ENCODE data around the gene ERMP1. TPM values are rescaled to one million over a fixed set of nuclear protein-coding genes. Genes with fewer than 3 reads are reported as not detected.
A peak's percentile ranks its signal among the peaks of the same experiment; 100 is the strongest.

ERMP1 gene
- total RNA-seq, 2 experiments from 2014 or later, result 35.1 to 39.1 TPM

- Mint-ChIP-seq H3K9me3 (no peaks in the 10 kb centered on the region), H3K27ac (no peak overlapping the region), H3K4me3 (no peak overlapping the region), H3K36me3 (ENCODE audit: low read depth) (peaks cover 71% of the 10 kb centered on the region), H3K27me3 (no peaks in the 10 kb centered on the region), H3K4me1 (peaks cover 16% of the 10 kb centered on the region)
- CTCF ChIA-PET, result no interaction called here
- no peak for DNase-seq
- POLR2A ChIA-PET, result interaction anchor here (1.0 kb wide), 1 partner anchor 103 kb away, joined by 3 read pairs; no protein-coding TSS in a partner anchor
Observed at GRCh38 chr9:5760338-5760737, 72.6 kb downstream of the ERMP1 start.

GRCh38 chr9:5756633-5757032, 76.3 kb downstream of the ERMP1 start:
- no peak overlapping the region for H3K4me3 Mint-ChIP-seq
- H3K27me3 Mint-ChIP-seq, result no peaks in the 10 kb centered on the region
- DNase-seq, result no peak
- CTCF ChIA-PET, result interaction anchor here (2.2 kb wide), 1 partner anchor 76 kb away, joined by 6 read pairs; the partner anchor contains the start of gene ERMP1
- no peak overlapping the region for H3K27ac Mint-ChIP-seq
- POLR2A ChIA-PET, result interaction anchor here (0.6 kb wide), 1 partner anchor 581 kb away, joined by 3 read pairs; no protein-coding TSS in a partner anchor
- H3K36me3 Mint-ChIP-seq (ENCODE audit: low read depth), result peaks cover 55% of the 10 kb centered on the region
- peaks cover 5% of the 10 kb centered on the region for H3K4me1 Mint-ChIP-seq
- H3K9me3 Mint-ChIP-seq, result no peaks in the 10 kb centered on the region

- CTCF ChIA-PET, result no interaction called here
- no peak overlapping the region for H3K4me3 Mint-ChIP-seq
- peaks cover 12% of the 10 kb centered on the region for H3K4me1 Mint-ChIP-seq
- H3K27ac Mint-ChIP-seq, result no peak overlapping the region
- no peaks in the 10 kb centered on the region for H3K27me3 Mint-ChIP-seq
- DNase-seq, result no peak
- POLR2A ChIA-PET, result no interaction called here
- peaks cover 43% of the 10 kb centered on the region for H3K36me3 Mint-ChIP-seq (ENCODE audit: low read depth)
- H3K9me3 Mint-ChIP-seq, result peaks cover 2% of the 10 kb centered on the region
Observed at GRCh38 chr9:5750569-5750968, 82.3 kb downstream of the ERMP1 start.

- peaks cover 55% of the 10 kb centered on the region for H3K36me3 Mint-ChIP-seq (ENCODE audit: low read depth)
- H3K27me3 Mint-ChIP-seq, result no peaks in the 10 kb centered on the region
- DNase-seq, result no peak
- peak overlapping the region; percentile 41 for H3K27ac Mint-ChIP-seq
- CTCF ChIA-PET, result interaction anchor here (0.6 to 1.0 kb wide), 3 partner anchors 14 to 145 kb away, joined by 3 to 4 read pairs (median 3); no protein-coding TSS in a partner anchor
- H3K4me3 Mint-ChIP-seq, result no peak overlapping the region
- peaks cover 2% of the 10 kb centered on the region for H3K9me3 Mint-ChIP-seq
- POLR2A ChIA-PET, result interaction anchor here (1.2 to 1.3 kb wide), 2 partner anchors 13 to 120 kb away, joined by 3 to 4 read pairs; partner anchors contain the start of gene RIC1
- peaks cover 12% of the 10 kb centered on the region for H3K4me1 Mint-ChIP-seq
Observed at GRCh38 chr9:5749306-5749705, 83.6 kb downstream of the ERMP1 start.

GRCh38 chr9:5748438-5748837, 84.5 kb downstream of the ERMP1 start:
- H3K27ac Mint-ChIP-seq, result no peak overlapping the region
- CTCF ChIA-PET, result interaction anchor here (1.0 kb wide), 1 partner anchor 13 kb away, joined by 4 read pairs; no protein-coding TSS in a partner anchor

GRCh38 chr9:5743109-5743508, 89.8 kb downstream of the ERMP1 start:
- H3K4me1 Mint-ChIP-seq, result no peaks in the 10 kb centered on the region
- ChIA-PET POLR2A (no interaction called here), CTCF (interaction anchor here (0.6 to 0.7 kb wide), 2 partner anchors 102 to 239 kb away, joined by 3 to 4 read pairs; no protein-coding TSS in a partner anchor)
- no peak for DNase-seq
- no peak overlapping the region for H3K27ac Mint-ChIP-seq
- peaks cover 62% of the 10 kb centered on the region for H3K36me3 Mint-ChIP-seq (ENCODE audit: low read depth)
- no peaks in the 10 kb centered on the region for H3K27me3 Mint-ChIP-seq
- H3K4me3 Mint-ChIP-seq, result no peak overlapping the region
- H3K9me3 Mint-ChIP-seq, result peaks cover under 1% of the 10 kb centered on the region

More at GRCh38 chr9:5748438-5748837, 84.5 kb downstream of the ERMP1 start:
- Mint-ChIP-seq H3K4me3 (no peak overlapping the region), H3K4me1 (peaks cover 12% of the 10 kb centered on the region), H3K27me3 (no peaks in the 10 kb centered on the region), H3K36me3 (ENCODE audit: low read depth) (peaks cover 58% of the 10 kb centered on the region), H3K9me3 (peaks cover 2% of the 10 kb centered on the region)
- POLR2A ChIA-PET, result interaction anchor here (1.3 kb wide), 1 partner anchor 120 kb away, joined by 4 read pairs; the partner anchor contains the start of gene RIC1
- DNase-seq, result no peak

- Mint-ChIP-seq H3K36me3 (ENCODE audit: low read depth) (peaks cover 44% of the 10 kb centered on the region), H3K9me3 (no peaks in the 10 kb centered on the region), H3K27ac (no peak overlapping the region), H3K4me1 (no peaks in the 10 kb centered on the region), H3K4me3 (no peak overlapping the region), H3K27me3 (no peaks in the 10 kb centered on the region)
- ChIA-PET POLR2A (interaction anchor here (1.1 kb wide), 1 partner anchor 13 kb away, joined by 3 read pairs; no protein-coding TSS in a partner anchor), CTCF (no interaction called here)
- DNase-seq, result no peak
Observed at GRCh38 chr9:5736563-5737346, 96.2 kb downstream of the ERMP1 start.

- Mint-ChIP-seq H3K36me3 (ENCODE audit: low read depth) (peaks cover 31% of the 10 kb centered on the region), H3K27ac (no peak overlapping the region), H3K27me3 (no peaks in the 10 kb centered on the region), H3K9me3 (no peaks in the 10 kb centered on the region), H3K4me1 (no peaks in the 10 kb centered on the region), H3K4me3 (no peak overlapping the region)
- ChIA-PET POLR2A (no interaction called here), CTCF (interaction anchor here (1.2 to 1.5 kb wide), 2 partner anchors 11 to 14 kb away, joined by 3 to 4 read pairs; no protein-coding TSS in a partner anchor)
- DNase-seq, result no peak
Observed at GRCh38 chr9:5735072-5735471, 97.8 kb downstream of the ERMP1 start.

Other genes starting within 250 kb of the ERMP1 start
- gene RIC1, start 204.0 kb downstream of the ERMP1 start, total RNA-seq, result 10 to 100 TPM; 20.7 to 21.5 TPM
- gene MLANA, start 57.8 kb upstream of the ERMP1 start, total RNA-seq, result not detected
- gene RANBP6, start 182.5 kb upstream of the ERMP1 start, total RNA-seq, result 10 to 100 TPM; 22.0 to 23.3 TPM

Data from activated CD4-positive, alpha-beta memory T cell treated with anti-CD3 and anti-CD28 coated beads, Interleukin-2, amount 10 ng/mL, durations not matched to agents 7 days and 5 days (primary cell).